OCI-LY1 (cell line): ENCODE results near the gene DOCK10.
A peak's percentile ranks its signal among the peaks of the same experiment; 100 is the strongest.

Source experiments
- H2AFZ ChIP-seq: fragments of 200-600 bp; sonication (generic), shearing (Covaris generic); 2 replicates; pipeline ENCODE4 v1.6.0; 2014; ENCODE audit warnings: antibody characterized with exemption, mild to moderate bottlenecking, low read length
- H3F3A ChIP-seq: fragments of 200-600 bp; sonication (generic), shearing (Covaris generic); 2 replicates; pipeline ENCODE4 v1.6.0; 2014; ENCODE audit warnings: mild to moderate bottlenecking, antibody characterized with exemption, low read length, moderate library complexity; ENCODE audit not compliant: insufficient read depth
- H3K27ac ChIP-seq: fragments of 200-600 bp; sonication (generic); 2 replicates; pipeline ENCODE4 v1.5.1; 2014; ENCODE audit warnings: low read length, mixed run types, mild to moderate bottlenecking, low read depth; ENCODE audit not compliant: poor library complexity, severe bottlenecking
- H3K27me3 ChIP-seq: fragments of 200-600 bp; sonication (generic); 2 replicates; pipeline ENCODE4 v1.6.0; 2014; ENCODE audit warnings: antibody characterized with exemption, mild to moderate bottlenecking, low read length, moderate library complexity; ENCODE audit not compliant: insufficient read depth
- H3K36me3 ChIP-seq: fragments of 200-600 bp; sonication (generic); 2 replicates; pipeline ENCODE4 v1.6.1; 2014; ENCODE audit warnings: mild to moderate bottlenecking, antibody characterized with exemption, low read length, moderate library complexity, mixed read lengths; ENCODE audit not compliant: insufficient read depth
- H3K4me1 ChIP-seq: fragments of 200-600 bp; sonication (generic); 2 replicates; pipeline ENCODE4 v1.5.1; 2014; ENCODE audit warnings: mild to moderate bottlenecking, low read length, moderate library complexity; ENCODE audit not compliant: insufficient read depth, severe bottlenecking
- H3K4me2 ChIP-seq: fragments of 200-600 bp; sonication (generic), shearing (Covaris generic); 2 replicates; pipeline ENCODE4 v1.6.1; 2014; ENCODE audit warnings: low read length
- H3K4me3 ChIP-seq: fragments of 200-600 bp; sonication (generic); 2 replicates; pipeline ENCODE4 v1.5.1; 2014; ENCODE audit warnings: low read length, low read depth, mild to moderate bottlenecking, mixed read lengths; ENCODE audit not compliant: poor library complexity, severe bottlenecking
- H3K79me2 ChIP-seq: fragments of 200-600 bp; shearing (Covaris generic); 2 replicates; pipeline ENCODE4 v1.6.1; 2016; ENCODE audit warnings: mixed run types, low read length, mixed read lengths; ENCODE audit not compliant: insufficient read depth
- H3K9ac ChIP-seq: fragments of 200-600 bp; sonication (generic), shearing (Covaris generic); 2 replicates; pipeline ENCODE4 v1.6.1; 2014; ENCODE audit warnings: mild to moderate bottlenecking, low read length, mixed read lengths
- H3K9me2 ChIP-seq: fragments of 200-600 bp; sonication (generic), shearing (Covaris generic); 2 replicates; pipeline ENCODE4 v1.6.1; 2014; ENCODE audit warnings: low read depth, mild to moderate bottlenecking, low read length, mixed read lengths
- H3K9me3 ChIP-seq: fragments of 200-600 bp; shearing (Covaris generic); 2 replicates; pipeline ENCODE4 v1.6.1; 2014; ENCODE audit warnings: low read length, mixed read lengths
- H4K20me1 ChIP-seq: fragments of 200-600 bp; sonication (generic), shearing (Covaris generic); 2 replicates; pipeline ENCODE4 v1.6.0; 2016; ENCODE audit warnings: mild to moderate bottlenecking, low read length; ENCODE audit not compliant: insufficient read depth
- CTCF ChIP-seq: fragments of 200-600 bp; sonication (generic), shearing (Covaris generic); IDR thresholded peaks from 2 replicates; pipeline ENCODE4 v1.5.1; 2017; ENCODE audit warnings: mild to moderate bottlenecking, antibody characterized with exemption, low read length, moderate library complexity, mixed read lengths
- EZH2 ChIP-seq: fragments of 200-600 bp; sonication (generic), shearing (Covaris generic); IDR thresholded peaks from 2 replicates; pipeline ENCODE4 v1.8.0; 2017; ENCODE audit warnings: borderline replicate concordance, mixed run types, mild to moderate bottlenecking, antibody characterized with exemption, low read length, moderate library complexity, mixed read lengths

The DOCK10 gene

GRCh38 chr2:224957540-224958461, 84.5 kb downstream of the DOCK10 start:
- Histone ChIP-seq H3K27me3 (no peaks in the 10 kb centered on the region), H3K9me2 (no peaks in the 10 kb centered on the region), H4K20me1 (no peaks in the 10 kb centered on the region), H3K79me2 (no peaks in the 10 kb centered on the region), H3K4me1 (peaks cover 32% of the 10 kb centered on the region), H3F3A (no peaks in the 10 kb centered on the region; the same call in 1 of the 2 replicates), H3K9me3 (no peaks in the 10 kb centered on the region), H3K9ac (no peak overlapping the region), H3K4me3 (peak overlapping the region; percentile 7), H2AFZ (no peak overlapping the region), H3K4me2 (peak overlapping the region; percentile 54), H3K36me3 (no peaks in the 10 kb centered on the region), H3K27ac (no peak overlapping the region)
- TF ChIP-seq EZH2, result no peak
- no peak for TF ChIP-seq CTCF

GRCh38 chr2:224956706-224957105, 85.6 kb downstream of the DOCK10 start:
- H3K27ac ChIP-seq, result no peak overlapping the region

GRCh38 chr2:224954980-224955379, 87.3 kb downstream of the DOCK10 start:
- Histone ChIP-seq H3F3A (no peaks in the 10 kb centered on the region; the same call in 1 of the 2 replicates), H3K79me2 (no peaks in the 10 kb centered on the region), H3K4me3 (no peak overlapping the region), H3K27ac (no peak overlapping the region), H2AFZ (no peak overlapping the region), H3K36me3 (no peaks in the 10 kb centered on the region), H3K9ac (no peak overlapping the region), H3K27me3 (no peaks in the 10 kb centered on the region), H4K20me1 (no peaks in the 10 kb centered on the region), H3K9me2 (no peaks in the 10 kb centered on the region), H3K4me2 (no peak overlapping the region), H3K4me1 (peaks cover 42% of the 10 kb centered on the region), H3K9me3 (no peaks in the 10 kb centered on the region)
- no peak for TF ChIP-seq EZH2
- TF ChIP-seq CTCF, result no peak

More at GRCh38 chr2:224956706-224957105, 85.6 kb downstream of the DOCK10 start:
- no peak overlapping the region for H3K9ac ChIP-seq
- no peaks in the 10 kb centered on the region for H3K36me3 ChIP-seq
- H3K4me1 ChIP-seq, result peaks cover 38% of the 10 kb centered on the region
- H3K4me2 ChIP-seq, result no peak overlapping the region
- H2AFZ ChIP-seq, result no peak overlapping the region
- no peaks in the 10 kb centered on the region for H3K9me2 ChIP-seq
- H4K20me1 ChIP-seq, result no peaks in the 10 kb centered on the region
- TF ChIP-seq CTCF (no peak), EZH2 (no peak)
- no peak overlapping the region for H3K4me3 ChIP-seq
- no peaks in the 10 kb centered on the region for H3K27me3 ChIP-seq
- no peaks in the 10 kb centered on the region for H3K9me3 ChIP-seq
- H3F3A ChIP-seq, result no peaks in the 10 kb centered on the region; the same call in 1 of the 2 replicates
- H3K79me2 ChIP-seq, result no peaks in the 10 kb centered on the region
